Measurements from ENCODE around the gene MYO1D. TPM values are rescaled to one million over a fixed set of nuclear protein-coding genes. Genes with fewer than 3 reads are reported as not detected.

MYO1D gene
- total RNA-seq, 1 experiment from 2014 or later: 35.7 TPM

DNA sequence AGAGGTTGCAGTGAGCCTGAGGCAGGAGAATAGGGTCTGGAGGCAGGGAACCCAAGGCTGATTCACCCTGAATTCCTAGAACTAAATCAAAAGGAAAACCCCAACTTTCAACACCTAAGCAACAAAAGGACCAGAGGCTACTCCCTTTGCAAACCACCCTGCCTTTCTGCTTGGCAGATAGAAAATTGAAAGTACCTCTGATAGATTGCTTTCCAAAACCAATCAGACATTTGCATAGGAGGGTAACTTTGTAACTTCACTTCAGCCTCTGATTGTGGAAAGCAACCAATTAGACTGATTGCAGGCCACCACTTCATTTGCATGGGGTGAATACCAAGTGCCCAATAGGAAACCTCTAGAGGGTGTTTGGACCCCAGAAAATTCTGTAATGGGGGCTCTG is 40.2 kb upstream of the MYO1D start:
- no peaks in the 10 kb centered on the region for H3K79me2 ChIP-seq (ENCODE audit: insufficient read depth, low read length)
- no peak overlapping the region for H3K4me3 ChIP-seq (replicated peaks in 1 of 2; ENCODE audit: low read depth in 1 of 2, low read length in 2 of 2)
- no peaks in the 10 kb centered on the region for H3K4me1 ChIP-seq (ENCODE audit: control insufficient read depth in 1 of 2, insufficient read depth in 2 of 2, low read length in 2 of 2)
- no peaks in the 10 kb centered on the region for H3K9me2 ChIP-seq (ENCODE audit: insufficient read depth)
- H3K27ac ChIP-seq (ENCODE audit: low read depth, low read length): no peak overlapping the region
- no peaks in the 10 kb centered on the region for H4K20me1 ChIP-seq (ENCODE audit: insufficient read depth)
- H3K4me2 ChIP-seq (ENCODE audit: low read length): no peak overlapping the region
- H3K9ac ChIP-seq (ENCODE audit: low read length): no peak overlapping the region
- intact Hi-C loops (cut with micrococcal nuclease): no loop called here
- ChIA-PET RAD21 (ENCODE audit: low non-redundant PET in 1 of 2, low total read pairs in 2 of 2, uncharacterized antibody in 2 of 2, unreplicated experiment in 2 of 2) (no interaction called here), POLR2A (no interaction called here), CTCF (interaction anchor here (1.5 kb wide), 1 partner anchor 134 kb away, joined by 3 read pairs; no protein-coding TSS in a partner anchor)
- no peaks in the 10 kb centered on the region for H3K27me3 ChIP-seq (ENCODE audit: insufficient read depth, low read length)
- DNase-seq (ENCODE audit: low read depth, low spot score): no peak
- no peak overlapping the region for H2AFZ ChIP-seq (ENCODE audit: low read depth, low read length, poor library complexity, severe bottlenecking)
- H3K36me3 ChIP-seq (ENCODE audit: control insufficient read depth in 1 of 2, insufficient read depth in 2 of 2, low read length in 2 of 2): no peaks in the 10 kb centered on the region
- no peak for TF ChIP-seq ZNF274 (IDR thresholded peaks at IDR 0.05; ENCODE audit: low read depth, low read length)
- no peak for TF ChIP-seq EGR1 (IDR thresholded peaks at IDR 0.05; ENCODE audit: low read depth)
- no peak for TF ChIP-seq POLR2A (IDR thresholded peaks at IDR 0.05; ENCODE audit: borderline replicate concordance, extremely low read depth, insufficient read depth, insufficient read length)
- TF ChIP-seq ZFX (IDR thresholded peaks at IDR 0.05): no peak
- no peak for TF ChIP-seq SRF (IDR thresholded peaks at IDR 0.05; ENCODE audit: low read depth)
- TF ChIP-seq JUND (IDR thresholded peaks at IDR 0.05): no peak
- TF ChIP-seq, protein P1, sequence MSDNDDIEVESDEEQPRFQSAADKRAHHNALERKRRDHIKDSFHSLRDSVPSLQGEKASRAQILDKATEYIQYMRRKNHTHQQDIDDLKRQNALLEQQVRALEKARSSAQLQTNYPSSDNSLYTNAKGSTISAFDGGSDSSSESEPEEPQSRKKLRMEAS (IDR thresholded peaks at IDR 0.05): no peak
- TF ChIP-seq, protein P2, sequence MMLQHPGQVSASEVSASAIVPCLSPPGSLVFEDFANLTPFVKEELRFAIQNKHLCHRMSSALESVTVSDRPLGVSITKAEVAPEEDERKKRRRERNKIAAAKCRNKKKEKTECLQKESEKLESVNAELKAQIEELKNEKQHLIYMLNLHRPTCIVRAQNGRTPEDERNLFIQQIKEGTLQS (IDR thresholded peaks at IDR 0.05): no peak
- TF ChIP-seq, protein P3, sequence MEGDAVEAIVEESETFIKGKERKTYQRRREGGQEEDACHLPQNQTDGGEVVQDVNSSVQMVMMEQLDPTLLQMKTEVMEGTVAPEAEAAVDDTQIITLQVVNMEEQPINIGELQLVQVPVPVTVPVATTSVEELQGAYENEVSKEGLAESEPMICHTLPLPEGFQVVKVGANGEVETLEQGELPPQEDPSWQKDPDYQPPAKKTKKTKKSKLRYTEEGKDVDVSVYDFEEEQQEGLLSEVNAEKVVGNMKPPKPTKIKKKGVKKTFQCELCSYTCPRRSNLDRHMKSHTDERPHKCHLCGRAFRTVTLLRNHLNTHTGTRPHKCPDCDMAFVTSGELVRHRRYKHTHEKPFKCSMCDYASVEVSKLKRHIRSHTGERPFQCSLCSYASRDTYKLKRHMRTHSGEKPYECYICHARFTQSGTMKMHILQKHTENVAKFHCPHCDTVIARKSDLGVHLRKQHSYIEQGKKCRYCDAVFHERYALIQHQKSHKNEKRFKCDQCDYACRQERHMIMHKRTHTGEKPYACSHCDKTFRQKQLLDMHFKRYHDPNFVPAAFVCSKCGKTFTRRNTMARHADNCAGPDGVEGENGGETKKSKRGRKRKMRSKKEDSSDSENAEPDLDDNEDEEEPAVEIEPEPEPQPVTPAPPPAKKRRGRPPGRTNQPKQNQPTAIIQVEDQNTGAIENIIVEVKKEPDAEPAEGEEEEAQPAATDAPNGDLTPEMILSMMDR (IDR thresholded peaks at IDR 0.05 in 2 of 3, conservative IDR thresholded peaks at IDR 0.05 in 1 of 3; ENCODE audit: borderline replicate concordance in 1 of 3, insufficient read depth in 1 of 3, low read depth in 2 of 3, low read length in 2 of 3): no peak
- no peak for TF ChIP-seq RAD21 (IDR thresholded peaks at IDR 0.05; ENCODE audit: low read depth)
- no peak for TF ChIP-seq EZH2 (IDR thresholded peaks at IDR 0.05)
- no peak for TF ChIP-seq FOSL1 (IDR thresholded peaks at IDR 0.05; ENCODE audit: low read depth)
- TF ChIP-seq, protein P4, sequence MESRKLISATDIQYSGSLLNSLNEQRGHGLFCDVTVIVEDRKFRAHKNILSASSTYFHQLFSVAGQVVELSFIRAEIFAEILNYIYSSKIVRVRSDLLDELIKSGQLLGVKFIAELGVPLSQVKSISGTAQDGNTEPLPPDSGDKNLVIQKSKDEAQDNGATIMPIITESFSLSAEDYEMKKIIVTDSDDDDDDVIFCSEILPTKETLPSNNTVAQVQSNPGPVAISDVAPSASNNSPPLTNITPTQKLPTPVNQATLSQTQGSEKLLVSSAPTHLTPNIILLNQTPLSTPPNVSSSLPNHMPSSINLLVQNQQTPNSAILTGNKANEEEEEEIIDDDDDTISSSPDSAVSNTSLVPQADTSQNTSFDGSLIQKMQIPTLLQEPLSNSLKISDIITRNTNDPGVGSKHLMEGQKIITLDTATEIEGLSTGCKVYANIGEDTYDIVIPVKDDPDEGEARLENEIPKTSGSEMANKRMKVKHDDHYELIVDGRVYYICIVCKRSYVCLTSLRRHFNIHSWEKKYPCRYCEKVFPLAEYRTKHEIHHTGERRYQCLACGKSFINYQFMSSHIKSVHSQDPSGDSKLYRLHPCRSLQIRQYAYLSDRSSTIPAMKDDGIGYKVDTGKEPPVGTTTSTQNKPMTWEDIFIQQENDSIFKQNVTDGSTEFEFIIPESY (IDR thresholded peaks at IDR 0.05; ENCODE audit: extremely low read depth, insufficient replicate concordance, low read length): no peak
- TF ChIP-seq TCF7L2 (IDR thresholded peaks at IDR 0.05; ENCODE audit: borderline replicate concordance, extremely low read depth, insufficient read depth, insufficient read length): no peak
- no peak for TF ChIP-seq YY1 (IDR thresholded peaks at IDR 0.05; ENCODE audit: extremely low read depth, insufficient replicate concordance, low read depth, low read length)
- no peak for TF ChIP-seq EZH2phosphoT487 (IDR thresholded peaks at IDR 0.05; ENCODE audit: borderline replicate concordance)
- TF ChIP-seq, protein P5, sequence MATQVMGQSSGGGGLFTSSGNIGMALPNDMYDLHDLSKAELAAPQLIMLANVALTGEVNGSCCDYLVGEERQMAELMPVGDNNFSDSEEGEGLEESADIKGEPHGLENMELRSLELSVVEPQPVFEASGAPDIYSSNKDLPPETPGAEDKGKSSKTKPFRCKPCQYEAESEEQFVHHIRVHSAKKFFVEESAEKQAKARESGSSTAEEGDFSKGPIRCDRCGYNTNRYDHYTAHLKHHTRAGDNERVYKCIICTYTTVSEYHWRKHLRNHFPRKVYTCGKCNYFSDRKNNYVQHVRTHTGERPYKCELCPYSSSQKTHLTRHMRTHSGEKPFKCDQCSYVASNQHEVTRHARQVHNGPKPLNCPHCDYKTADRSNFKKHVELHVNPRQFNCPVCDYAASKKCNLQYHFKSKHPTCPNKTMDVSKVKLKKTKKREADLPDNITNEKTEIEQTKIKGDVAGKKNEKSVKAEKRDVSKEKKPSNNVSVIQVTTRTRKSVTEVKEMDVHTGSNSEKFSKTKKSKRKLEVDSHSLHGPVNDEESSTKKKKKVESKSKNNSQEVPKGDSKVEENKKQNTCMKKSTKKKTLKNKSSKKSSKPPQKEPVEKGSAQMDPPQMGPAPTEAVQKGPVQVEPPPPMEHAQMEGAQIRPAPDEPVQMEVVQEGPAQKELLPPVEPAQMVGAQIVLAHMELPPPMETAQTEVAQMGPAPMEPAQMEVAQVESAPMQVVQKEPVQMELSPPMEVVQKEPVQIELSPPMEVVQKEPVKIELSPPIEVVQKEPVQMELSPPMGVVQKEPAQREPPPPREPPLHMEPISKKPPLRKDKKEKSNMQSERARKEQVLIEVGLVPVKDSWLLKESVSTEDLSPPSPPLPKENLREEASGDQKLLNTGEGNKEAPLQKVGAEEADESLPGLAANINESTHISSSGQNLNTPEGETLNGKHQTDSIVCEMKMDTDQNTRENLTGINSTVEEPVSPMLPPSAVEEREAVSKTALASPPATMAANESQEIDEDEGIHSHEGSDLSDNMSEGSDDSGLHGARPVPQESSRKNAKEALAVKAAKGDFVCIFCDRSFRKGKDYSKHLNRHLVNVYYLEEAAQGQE (IDR thresholded peaks at IDR 0.05; ENCODE audit: low read depth): no peak
- no peaks in the 10 kb centered on the region for H3K9me3 ChIP-seq (ENCODE audit: control insufficient read depth in 1 of 2, insufficient read depth in 1 of 2, low read depth in 1 of 2, low read length in 2 of 2)
- no TSS peak for BruUV-seq (replicated peaks)
- no peak for ATAC-seq

Data from HCT116 (cell line).